ENCODE results near the gene GOLGA6D. TPM values are rescaled to one million over a fixed set of nuclear protein-coding genes. Genes with fewer than 3 reads are reported as not detected.
"Not testable (repeated sequence)": the region's sequence is repeated elsewhere in the genome, so short reads cannot be mapped to it uniquely, and the experiment has no call there.

Gene GOLGA6D
- total RNA-seq, 1 experiment from 2014 or later, result not detected

- H3K27me3 ChIP-seq, result peaks cover 29% of the 10 kb centered on the region
- not testable (repeated sequence) for H3K36me3 ChIP-seq, H3K4me3 ChIP-seq, DNase-seq, H3K9me3 ChIP-seq
These were observed 61.3 kb downstream of the GOLGA6D start for GRCh38 chr15:75343953-75344352.

Other genes with a start within 250 kb of the GOLGA6D start
- gene C15orf39, start 81.0 kb upstream of the GOLGA6D start, total RNA-seq (2014; rRNA removed; shearing (Covaris generic); ENCODE audit: low replicate concordance), result 1.8 and 2.8 TPM in 2 replicates
- gene GOLGA6C, start 24.5 kb upstream of the GOLGA6D start, total RNA-seq (2014; rRNA removed; shearing (Covaris generic); ENCODE audit: low replicate concordance), result 0.22 TPM in 1 of 2 replicates, not detected in the other
- 100 and 144 TPM in 2 replicates for gene COMMD4, start 53.2 kb downstream of the GOLGA6D start, total RNA-seq (2014; rRNA removed; shearing (Covaris generic); ENCODE audit: low replicate concordance)
- not detected in 2 replicates for gene NEIL1, start 64.2 kb downstream of the GOLGA6D start, total RNA-seq (2014; rRNA removed; shearing (Covaris generic); ENCODE audit: low replicate concordance)
- 57.8 and 91.1 TPM in 2 replicates for gene MAN2C1, start 85.8 kb downstream of the GOLGA6D start, total RNA-seq (2014; rRNA removed; shearing (Covaris generic); ENCODE audit: low replicate concordance)
- 18.0 and 21.4 TPM in 2 replicates for gene SIN3A, start 168.9 kb downstream of the GOLGA6D start, total RNA-seq (2014; rRNA removed; shearing (Covaris generic); ENCODE audit: low replicate concordance)